VCaP (cell line): ENCODE results near the gene SH2D1B.
"Not testable (repeated sequence)": the region's sequence is repeated elsewhere in the genome, so short reads cannot be mapped to it uniquely, and the experiment has no call there.

Experiments
- H3K27ac ChIP-seq: fragments of 450-650 bp; 2 replicates; pipeline ENCODE4 v1.5.1; 2017
- CTCF ChIP-seq: fragments of 450-650 bp; conservative IDR thresholded peaks from 2 replicates; pipeline ENCODE4 v1.5.1; 2017; ENCODE audit warnings: mild to moderate bottlenecking, moderate library complexity

SH2D1B gene

GRCh38 chr1:162358928-162359327, 53.0 kb downstream of the SH2D1B start:
- no peak for TF ChIP-seq CTCF
- no peak overlapping the region for H3K27ac ChIP-seq

- TF ChIP-seq CTCF: peak; percentile 45
- H3K27ac ChIP-seq: no peak overlapping the region
These were observed 54.2 kb downstream of the SH2D1B start for GRCh38 chr1:162357681-162358266.

GRCh38 chr1:162353702-162354101, 58.2 kb downstream of the SH2D1B start:
- TF ChIP-seq CTCF: no peak
- H3K27ac ChIP-seq: peak overlapping the region; percentile 8; the same call in 1 of the 2 replicates

GRCh38 chr1:162353078-162353477, 58.9 kb downstream of the SH2D1B start:
- TF ChIP-seq CTCF: no peak
- no peak overlapping the region for H3K27ac ChIP-seq

GRCh38 chr1:162351874-162352273, 60.1 kb downstream of the SH2D1B start:
- not testable (repeated sequence) for H3K27ac ChIP-seq

GRCh38 chr1:162351246-162351842, 60.6 kb downstream of the SH2D1B start:
- H3K27ac ChIP-seq: no peak overlapping the region
- TF ChIP-seq CTCF: no peak

GRCh38 chr1:162349635-162350330, 62.2 kb downstream of the SH2D1B start:
- no peak for TF ChIP-seq CTCF
- no peak overlapping the region for H3K27ac ChIP-seq

- no peak for TF ChIP-seq CTCF
- H3K27ac ChIP-seq: no peak overlapping the region
These were observed 64.7 kb downstream of the SH2D1B start for GRCh38 chr1:162347281-162347680.
